Stimulated activated effector memory CD8-positive, alpha-beta T cell treated with anti-CD3 and anti-CD28 coated beads, Interleukin-12 subunit alpha, Interleukin-12 subunit beta, amount 100 ng/mL, for 72 hours (primary cell): ENCODE results near the gene DLGAP5.
A peak's percentile ranks its signal among the peaks of the same experiment; 100 is the strongest.

Source experiments
- ATAC-seq: fragments of 150-1000 bp; cut with Tn5 transposase; 2 replicates; pipeline ENCODE4 v1.10.0; 2021
- DNase-seq, 2 donors: peaks; one replicate each; pipeline ENCODE4 v3.0.0; 2021 to 2022; ENCODE audit warnings: low spot score in 2 of 2
- H3K27ac Mint-ChIP-seq: one replicate; pipeline ENCODE4 v1.8.0; 2022; ENCODE audit warnings: mild to moderate bottlenecking, mixed read lengths
- H3K36me3 Mint-ChIP-seq: one replicate; pipeline ENCODE4 v1.8.0; 2022; ENCODE audit warnings: mild to moderate bottlenecking, mixed read lengths
- H3K4me1 Mint-ChIP-seq: one replicate; pipeline ENCODE4 v1.8.0; 2022; ENCODE audit warnings: mixed read lengths
- H3K4me3 Mint-ChIP-seq: one replicate; pipeline ENCODE4 v1.8.0; 2022; ENCODE audit warnings: mild to moderate bottlenecking, mixed read lengths
- H3K9me3 Mint-ChIP-seq: one replicate; pipeline ENCODE4 v1.8.0; 2022; ENCODE audit warnings: mixed read lengths

DLGAP5 gene

GRCh38 chr14:55128386-55129085, 62.8 kb downstream of the DLGAP5 start:
- H3K4me3 Mint-ChIP-seq, result peak overlapping the region; percentile 78
- peak overlapping the region; percentile 84 for H3K27ac Mint-ChIP-seq
- peaks cover 47% of the 10 kb centered on the region for H3K4me1 Mint-ChIP-seq
- no peaks in the 10 kb centered on the region for H3K9me3 Mint-ChIP-seq
- no peak for DNase-seq
- H3K36me3 Mint-ChIP-seq, result peaks cover 35% of the 10 kb centered on the region
- no peak for ATAC-seq

GRCh38 chr14:55127460-55127951, 63.9 kb downstream of the DLGAP5 start:
- H3K4me1 Mint-ChIP-seq, result peaks cover 54% of the 10 kb centered on the region
- no peaks in the 10 kb centered on the region for H3K9me3 Mint-ChIP-seq
- peaks cover 25% of the 10 kb centered on the region for H3K36me3 Mint-ChIP-seq
- no peak for DNase-seq
- no peak overlapping the region for H3K27ac Mint-ChIP-seq
- no peak for ATAC-seq
- H3K4me3 Mint-ChIP-seq, result no peak overlapping the region

- ATAC-seq (no peak), DNase-seq (no peak)
- H3K36me3 Mint-ChIP-seq, result peaks cover 19% of the 10 kb centered on the region
- no peak overlapping the region for H3K27ac Mint-ChIP-seq
- peaks cover 54% of the 10 kb centered on the region for H3K4me1 Mint-ChIP-seq
- H3K4me3 Mint-ChIP-seq, result no peak overlapping the region
- no peaks in the 10 kb centered on the region for H3K9me3 Mint-ChIP-seq
These were observed 64.4 kb downstream of the DLGAP5 start for GRCh38 chr14:55126932-55127459.

- Mint-ChIP-seq H3K36me3 (peaks cover 10% of the 10 kb centered on the region), H3K27ac (peak overlapping the region; percentile 43), H3K4me3 (no peak overlapping the region), H3K4me1 (peaks cover 47% of the 10 kb centered on the region), H3K9me3 (no peaks in the 10 kb centered on the region)
- ATAC-seq, result peak; percentile 55
- no peak for DNase-seq
These were observed 65.4 kb downstream of the DLGAP5 start for GRCh38 chr14:55126034-55126433.

GRCh38 chr14:55125403-55125802, 66.0 kb downstream of the DLGAP5 start:
- no peak overlapping the region for H3K4me3 Mint-ChIP-seq
- H3K4me1 Mint-ChIP-seq, result peaks cover 48% of the 10 kb centered on the region
- no peak overlapping the region for H3K27ac Mint-ChIP-seq
- H3K36me3 Mint-ChIP-seq, result peaks cover 6% of the 10 kb centered on the region
- H3K9me3 Mint-ChIP-seq, result no peaks in the 10 kb centered on the region
- no peak for DNase-seq
- ATAC-seq, result peak; percentile 61

GRCh38 chr14:55124774-55125386, 66.5 kb downstream of the DLGAP5 start:
- no peaks in the 10 kb centered on the region for H3K9me3 Mint-ChIP-seq
- H3K4me1 Mint-ChIP-seq, result peaks cover 47% of the 10 kb centered on the region
- no peak for DNase-seq
- no peak for ATAC-seq
- no peak overlapping the region for H3K4me3 Mint-ChIP-seq
- H3K27ac Mint-ChIP-seq, result no peak overlapping the region
- peaks cover 2% of the 10 kb centered on the region for H3K36me3 Mint-ChIP-seq

- Mint-ChIP-seq H3K36me3 (no peaks in the 10 kb centered on the region), H3K9me3 (no peaks in the 10 kb centered on the region), H3K4me1 (peaks cover 47% of the 10 kb centered on the region), H3K4me3 (no peak overlapping the region), H3K27ac (no peak overlapping the region)
- no peak for ATAC-seq
- DNase-seq, result no peak
These were observed 67.3 kb downstream of the DLGAP5 start for GRCh38 chr14:55123852-55124639.

GRCh38 chr14:55123101-55123500, 68.3 kb downstream of the DLGAP5 start:
- no peak overlapping the region for H3K27ac Mint-ChIP-seq

GRCh38 chr14:55122440-55122986, 68.9 kb downstream of the DLGAP5 start:
- Mint-ChIP-seq H3K9me3 (no peaks in the 10 kb centered on the region), H3K36me3 (no peaks in the 10 kb centered on the region), H3K4me1 (peaks cover 47% of the 10 kb centered on the region), H3K4me3 (no peak overlapping the region), H3K27ac (no peak overlapping the region)
- no peak for DNase-seq
- no peak for ATAC-seq

More at GRCh38 chr14:55123101-55123500, 68.3 kb downstream of the DLGAP5 start:
- no peak overlapping the region for H3K4me3 Mint-ChIP-seq
- H3K9me3 Mint-ChIP-seq, result no peaks in the 10 kb centered on the region
- ATAC-seq, result peak; percentile 43
- peaks cover 47% of the 10 kb centered on the region for H3K4me1 Mint-ChIP-seq
- no peaks in the 10 kb centered on the region for H3K36me3 Mint-ChIP-seq
- no peak for DNase-seq

- H3K9me3 Mint-ChIP-seq, result no peaks in the 10 kb centered on the region
- no peak overlapping the region for H3K4me3 Mint-ChIP-seq
- no peak overlapping the region for H3K27ac Mint-ChIP-seq
- DNase-seq (no peak), ATAC-seq (no peak)
- peaks cover 44% of the 10 kb centered on the region for H3K4me1 Mint-ChIP-seq
- H3K36me3 Mint-ChIP-seq, result no peaks in the 10 kb centered on the region
These were observed 69.6 kb downstream of the DLGAP5 start for GRCh38 chr14:55121628-55122439.

GRCh38 chr14:55120571-55121495, 70.6 kb downstream of the DLGAP5 start:
- ATAC-seq, result no peak
- no peaks in the 10 kb centered on the region for H3K9me3 Mint-ChIP-seq
- H3K36me3 Mint-ChIP-seq, result no peaks in the 10 kb centered on the region
- DNase-seq, result no peak
- no peak overlapping the region for H3K27ac Mint-ChIP-seq
- H3K4me1 Mint-ChIP-seq, result peaks cover 34% of the 10 kb centered on the region
- no peak overlapping the region for H3K4me3 Mint-ChIP-seq

- Mint-ChIP-seq H3K27ac (no peak overlapping the region), H3K4me1 (peaks cover 20% of the 10 kb centered on the region), H3K9me3 (no peaks in the 10 kb centered on the region), H3K4me3 (no peak overlapping the region), H3K36me3 (no peaks in the 10 kb centered on the region)
- no peak for DNase-seq
- no peak for ATAC-seq
These were observed 72.6 kb downstream of the DLGAP5 start for GRCh38 chr14:55118761-55119160.

GRCh38 chr14:55117803-55118441, 73.5 kb downstream of the DLGAP5 start:
- no peak for ATAC-seq
- no peak overlapping the region for H3K27ac Mint-ChIP-seq

More at GRCh38 chr14:55117803-55118441, 73.5 kb downstream of the DLGAP5 start:
- no peaks in the 10 kb centered on the region for H3K9me3 Mint-ChIP-seq
- DNase-seq, result no peak
- no peaks in the 10 kb centered on the region for H3K36me3 Mint-ChIP-seq
- no peak overlapping the region for H3K4me3 Mint-ChIP-seq
- H3K4me1 Mint-ChIP-seq, result peaks cover 22% of the 10 kb centered on the region
